OCI-LY3 (cell line): ENCODE results near the gene BMPER.

Experiments
- H2AFZ ChIP-seq: fragments of 200-600, 300-600 bp; shearing (Covaris generic); 2 replicates; pipeline ENCODE4 v1.6.0; 2014; ENCODE audit warnings: antibody characterized with exemption, low read depth, low read length
- H3K27ac ChIP-seq: fragments of 200-600, 300-600 bp; sonication (generic); 2 replicates; pipeline ENCODE4 v1.5.1; 2014; ENCODE audit warnings: mild to moderate bottlenecking, low read length, moderate library complexity, mixed read lengths
- H3K27me3 ChIP-seq: fragments of 200-600, 300-600 bp; sonication (generic); 2 replicates; pipeline ENCODE4 v1.6.1; 2014; ENCODE audit warnings: low read depth, low read length, mixed read lengths
- H3K36me3 ChIP-seq: fragments of 200-600, 300-600 bp; sonication (generic); replicated peaks from 2 replicates; pipeline ENCODE3; 2014; ENCODE audit warnings: low read depth, low read length, mixed read lengths
- H3K4me1 ChIP-seq: fragments of 300-600, 200-600 bp; sonication (generic); 2 replicates; pipeline ENCODE4 v1.6.1; 2014; ENCODE audit warnings: low read length, mixed read lengths
- H3K4me2 ChIP-seq: fragments of 200-600, 300-600 bp; sonication (generic); 2 replicates; pipeline ENCODE4 v1.6.1; 2014; ENCODE audit warnings: low read length, mixed read lengths
- H3K4me3 ChIP-seq: fragments of 300-600, 200-600 bp; sonication (generic); 2 replicates; pipeline ENCODE4 v1.5.1; 2014; ENCODE audit warnings: antibody characterized with exemption, mild to moderate bottlenecking, low read length, moderate library complexity
- H3K79me2 ChIP-seq: fragments of 300-600, 200-600 bp; shearing (Covaris generic); 2 replicates; pipeline ENCODE4 v1.6.1; 2014; ENCODE audit warnings: mild to moderate bottlenecking, low read length, mixed read lengths
- H3K9ac ChIP-seq: fragments of 300-600, 200-600 bp; shearing (Covaris generic); 2 replicates; pipeline ENCODE4 v1.6.0; 2014; ENCODE audit warnings: mild to moderate bottlenecking, low read length, moderate library complexity
- H3K9me3 ChIP-seq: fragments of 200-600, 300-600 bp; shearing (Covaris generic); 2 replicates; pipeline ENCODE4 v1.6.1; 2014; ENCODE audit warnings: low read length, mixed read lengths; ENCODE audit not compliant: insufficient read depth
- H4K20me1 ChIP-seq: fragments of 200-600, 300-600 bp; sonication (generic); 2 replicates; pipeline ENCODE4 v1.6.1; 2016; ENCODE audit warnings: low read length, mixed read lengths; ENCODE audit not compliant: insufficient read depth
- CTCF ChIP-seq: fragments of 200-600, 300-600 bp; sonication (generic); IDR thresholded peaks from 2 replicates; pipeline ENCODE4 v1.5.1; 2014; ENCODE audit warnings: antibody characterized with exemption, low read length, low read depth
- EZH2phosphoT487 ChIP-seq: fragments of 200-600 bp; shearing (Covaris generic); IDR thresholded peaks from 2 replicates; pipeline ENCODE4 v1.6.1; 2018; ENCODE audit warnings: antibody characterized with exemption, mixed run types, low read depth

The BMPER gene

GRCh38 chr7:33905389-33906032 lies at the start of gene BMPER:
BMPER (plus strand) TSS chr7:33905539; CDS start chr7:33905614, 75 bp downstream.
- TF ChIP-seq CTCF (no peak), EZH2phosphoT487 (no peak)
- no peaks in the 10 kb centered on the region for H4K20me1 ChIP-seq
- no peaks in the 10 kb centered on the region for H3K4me1 ChIP-seq
- H3K9ac ChIP-seq: no peak within 1 kb of the TSS
- H3K79me2 ChIP-seq: no peaks in the 10 kb centered on the region
- H3K27ac ChIP-seq: no peak within 1 kb of the TSS
- no peak within 1 kb of the TSS for H3K4me2 ChIP-seq
- H2AFZ ChIP-seq: no peak within 1 kb of the TSS
- no peaks in the 10 kb centered on the region for H3K36me3 ChIP-seq
- peaks cover 3% of the 10 kb centered on the region; the same call in 1 of the 2 replicates for H3K27me3 ChIP-seq
- no peak within 1 kb of the TSS for H3K4me3 ChIP-seq
- H3K9me3 ChIP-seq: no peaks in the 10 kb centered on the region

GRCh38 chr7:33861947-33862346 lies 43.4 kb upstream of the BMPER start:
- Histone ChIP-seq H3K4me1 (no peaks in the 10 kb centered on the region), H3K9me3 (no peaks in the 10 kb centered on the region), H3K27ac (no peak overlapping the region), H4K20me1 (no peaks in the 10 kb centered on the region), H2AFZ (no peak overlapping the region), H3K79me2 (no peaks in the 10 kb centered on the region), H3K36me3 (no peaks in the 10 kb centered on the region), H3K27me3 (no peaks in the 10 kb centered on the region), H3K4me2 (no peak overlapping the region), H3K4me3 (no peak overlapping the region), H3K9ac (no peak overlapping the region)
- TF ChIP-seq CTCF (no peak), EZH2phosphoT487 (no peak)

- H3K36me3 ChIP-seq: no peaks in the 10 kb centered on the region
- H3K27ac ChIP-seq: no peak overlapping the region
- H3K9ac ChIP-seq: no peak overlapping the region
- H4K20me1 ChIP-seq: no peaks in the 10 kb centered on the region
- H3K4me1 ChIP-seq: no peaks in the 10 kb centered on the region
- no peaks in the 10 kb centered on the region for H3K9me3 ChIP-seq
- no peaks in the 10 kb centered on the region for H3K27me3 ChIP-seq
- H3K4me3 ChIP-seq: no peak overlapping the region
- no peak for TF ChIP-seq CTCF
- TF ChIP-seq EZH2phosphoT487: no peak
- H3K4me2 ChIP-seq: no peak overlapping the region
- no peaks in the 10 kb centered on the region for H3K79me2 ChIP-seq
- H2AFZ ChIP-seq: no peak overlapping the region
Observed at GRCh38 chr7:33862946-33863814, 42.2 kb upstream of the BMPER start.

GRCh38 chr7:33868166-33868565 lies 37.2 kb upstream of the BMPER start:
- Histone ChIP-seq H3K27ac (no peak overlapping the region), H3K27me3 (no peaks in the 10 kb centered on the region), H3K4me1 (no peaks in the 10 kb centered on the region), H4K20me1 (no peaks in the 10 kb centered on the region), H3K9ac (no peak overlapping the region), H3K36me3 (no peaks in the 10 kb centered on the region), H2AFZ (no peak overlapping the region), H3K4me3 (no peak overlapping the region), H3K4me2 (no peak overlapping the region), H3K79me2 (no peaks in the 10 kb centered on the region), H3K9me3 (no peaks in the 10 kb centered on the region)
- TF ChIP-seq EZH2phosphoT487 (no peak), CTCF (no peak)
